NB4 (cell line): ENCODE results near the gene TM9SF1.

Source experiments
- DNase-seq: peaks from one replicate; pipeline ENCODE4 v3.0.0; 2010; ENCODE audit warnings: low read depth
- H3K4me3 ChIP-seq: one replicate; pipeline ENCODE4 v1.5.1; 2011; ENCODE audit warnings: mild to moderate bottlenecking, low read depth, low read length, moderate library complexity
- MYC ChIP-seq: IDR thresholded peaks from 2 replicates; pipeline ENCODE4 v1.6.1; 2011; ENCODE audit warnings: low read depth, low read length
- POLR2A ChIP-seq: IDR thresholded peaks from 2 replicates; pipeline ENCODE4 v1.6.1; 2011; ENCODE audit warnings: mild to moderate bottlenecking; ENCODE audit not compliant: insufficient read length; ENCODE audit errors: extremely low read depth
- TF ChIP-seq, protein P1 (sequence below): IDR thresholded peaks from one replicate; pipeline ENCODE4 v1.5.1; 2012; ENCODE audit warnings: low read depth, low read length
- TF ChIP-seq, protein P2 (sequence below): IDR thresholded peaks from 2 replicates; pipeline ENCODE4 v1.6.1; 2011; ENCODE audit warnings: low read depth, low read length

Gene TM9SF1, protein sequence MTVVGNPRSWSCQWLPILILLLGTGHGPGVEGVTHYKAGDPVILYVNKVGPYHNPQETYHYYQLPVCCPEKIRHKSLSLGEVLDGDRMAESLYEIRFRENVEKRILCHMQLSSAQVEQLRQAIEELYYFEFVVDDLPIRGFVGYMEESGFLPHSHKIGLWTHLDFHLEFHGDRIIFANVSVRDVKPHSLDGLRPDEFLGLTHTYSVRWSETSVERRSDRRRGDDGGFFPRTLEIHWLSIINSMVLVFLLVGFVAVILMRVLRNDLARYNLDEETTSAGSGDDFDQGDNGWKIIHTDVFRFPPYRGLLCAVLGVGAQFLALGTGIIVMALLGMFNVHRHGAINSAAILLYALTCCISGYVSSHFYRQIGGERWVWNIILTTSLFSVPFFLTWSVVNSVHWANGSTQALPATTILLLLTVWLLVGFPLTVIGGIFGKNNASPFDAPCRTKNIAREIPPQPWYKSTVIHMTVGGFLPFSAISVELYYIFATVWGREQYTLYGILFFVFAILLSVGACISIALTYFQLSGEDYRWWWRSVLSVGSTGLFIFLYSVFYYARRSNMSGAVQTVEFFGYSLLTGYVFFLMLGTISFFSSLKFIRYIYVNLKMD

DNA sequence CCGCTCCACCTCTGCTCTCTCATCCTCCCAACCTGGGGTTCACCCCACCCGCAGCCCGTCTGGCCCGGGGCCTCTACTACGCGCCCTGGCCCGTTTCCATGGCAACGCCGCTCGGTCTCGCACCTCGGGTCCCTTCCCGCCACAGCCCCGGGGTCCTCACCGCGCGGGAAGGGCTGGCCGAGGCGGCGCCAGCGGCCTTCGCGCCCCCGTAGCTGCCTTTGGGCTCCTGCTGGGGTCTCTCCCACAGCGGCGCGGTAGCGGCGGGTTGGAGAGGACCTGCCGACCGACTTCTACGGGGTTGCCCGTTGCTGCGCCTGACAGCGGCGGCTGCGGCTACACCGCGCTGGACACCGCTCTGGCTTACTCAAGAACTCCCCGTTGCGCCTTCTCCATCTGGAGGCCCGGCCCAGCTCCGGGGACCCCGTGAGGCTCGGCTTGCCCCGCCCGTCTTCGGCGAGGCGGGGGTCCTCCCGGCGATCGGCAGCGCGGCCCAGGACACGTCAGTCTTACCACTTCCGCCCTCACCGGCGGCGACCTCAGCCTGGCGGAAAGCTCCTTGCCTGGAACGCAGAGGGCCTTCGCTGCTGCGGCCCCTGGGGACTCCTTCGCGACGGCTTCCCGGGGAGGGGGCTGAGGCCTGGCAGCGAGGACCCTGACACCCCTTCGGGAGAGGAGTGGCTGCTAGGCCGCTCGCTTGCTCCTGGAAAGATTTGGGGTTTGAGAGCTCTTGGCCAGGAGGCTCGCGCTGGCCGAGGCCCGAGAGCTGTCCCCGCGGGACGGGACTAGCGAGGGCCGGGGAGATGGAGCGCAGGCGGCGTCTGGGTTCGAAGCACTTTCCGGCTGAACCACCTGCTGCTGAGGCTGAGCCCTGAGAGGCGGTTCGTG lies at the start of gene TM9SF1:
Gene TM9SF1 (minus strand): TSS at position 256 of the 885 bp plus-strand sequence. CDS start 422 bp downstream, outside the sequence.
- H3K4me3 ChIP-seq, result peak within 1 kb of the TSS; percentile 89
- peak; percentile 66 for TF ChIP-seq POLR2A
- peak; percentile 61 for TF ChIP-seq MYC
- TF ChIP-seq, protein P1, sequence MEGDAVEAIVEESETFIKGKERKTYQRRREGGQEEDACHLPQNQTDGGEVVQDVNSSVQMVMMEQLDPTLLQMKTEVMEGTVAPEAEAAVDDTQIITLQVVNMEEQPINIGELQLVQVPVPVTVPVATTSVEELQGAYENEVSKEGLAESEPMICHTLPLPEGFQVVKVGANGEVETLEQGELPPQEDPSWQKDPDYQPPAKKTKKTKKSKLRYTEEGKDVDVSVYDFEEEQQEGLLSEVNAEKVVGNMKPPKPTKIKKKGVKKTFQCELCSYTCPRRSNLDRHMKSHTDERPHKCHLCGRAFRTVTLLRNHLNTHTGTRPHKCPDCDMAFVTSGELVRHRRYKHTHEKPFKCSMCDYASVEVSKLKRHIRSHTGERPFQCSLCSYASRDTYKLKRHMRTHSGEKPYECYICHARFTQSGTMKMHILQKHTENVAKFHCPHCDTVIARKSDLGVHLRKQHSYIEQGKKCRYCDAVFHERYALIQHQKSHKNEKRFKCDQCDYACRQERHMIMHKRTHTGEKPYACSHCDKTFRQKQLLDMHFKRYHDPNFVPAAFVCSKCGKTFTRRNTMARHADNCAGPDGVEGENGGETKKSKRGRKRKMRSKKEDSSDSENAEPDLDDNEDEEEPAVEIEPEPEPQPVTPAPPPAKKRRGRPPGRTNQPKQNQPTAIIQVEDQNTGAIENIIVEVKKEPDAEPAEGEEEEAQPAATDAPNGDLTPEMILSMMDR, result no peak
- TF ChIP-seq, protein P2, sequence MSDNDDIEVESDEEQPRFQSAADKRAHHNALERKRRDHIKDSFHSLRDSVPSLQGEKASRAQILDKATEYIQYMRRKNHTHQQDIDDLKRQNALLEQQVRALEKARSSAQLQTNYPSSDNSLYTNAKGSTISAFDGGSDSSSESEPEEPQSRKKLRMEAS, result peak; percentile 15
- DNase-seq, result peak; percentile 96

DNA sequence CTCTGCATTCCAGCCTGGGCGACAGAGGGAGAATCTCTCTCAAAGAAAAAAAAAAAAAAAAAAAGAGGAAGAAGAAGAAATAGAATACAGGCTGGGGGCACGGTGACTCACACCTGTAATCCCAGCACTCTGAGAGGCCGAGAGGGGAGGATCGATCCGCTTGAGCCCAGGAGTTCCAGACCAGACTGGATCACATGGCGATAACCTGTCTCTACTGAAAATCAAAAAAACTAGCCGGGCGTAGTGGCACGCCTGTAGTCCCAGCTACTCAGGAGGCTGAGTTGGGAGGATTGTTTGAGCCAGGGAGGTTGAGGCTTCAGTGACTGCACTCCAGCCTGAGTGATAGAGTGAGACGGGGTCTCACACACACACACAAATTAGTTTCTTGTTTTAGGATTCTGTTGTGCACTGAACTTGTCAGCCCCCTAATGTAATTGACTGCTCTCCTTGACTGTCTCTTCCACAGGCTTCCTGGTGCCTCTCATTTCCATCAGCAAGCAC lies 48.1 kb upstream of the TM9SF1 start:
- H3K4me3 ChIP-seq, result peak overlapping the region; percentile 63
- DNase-seq, result peak; percentile 74
- TF ChIP-seq, protein P2, result no peak
- no peak for TF ChIP-seq POLR2A
- TF ChIP-seq, protein P1, result no peak
- TF ChIP-seq MYC, result no peak

DNA sequence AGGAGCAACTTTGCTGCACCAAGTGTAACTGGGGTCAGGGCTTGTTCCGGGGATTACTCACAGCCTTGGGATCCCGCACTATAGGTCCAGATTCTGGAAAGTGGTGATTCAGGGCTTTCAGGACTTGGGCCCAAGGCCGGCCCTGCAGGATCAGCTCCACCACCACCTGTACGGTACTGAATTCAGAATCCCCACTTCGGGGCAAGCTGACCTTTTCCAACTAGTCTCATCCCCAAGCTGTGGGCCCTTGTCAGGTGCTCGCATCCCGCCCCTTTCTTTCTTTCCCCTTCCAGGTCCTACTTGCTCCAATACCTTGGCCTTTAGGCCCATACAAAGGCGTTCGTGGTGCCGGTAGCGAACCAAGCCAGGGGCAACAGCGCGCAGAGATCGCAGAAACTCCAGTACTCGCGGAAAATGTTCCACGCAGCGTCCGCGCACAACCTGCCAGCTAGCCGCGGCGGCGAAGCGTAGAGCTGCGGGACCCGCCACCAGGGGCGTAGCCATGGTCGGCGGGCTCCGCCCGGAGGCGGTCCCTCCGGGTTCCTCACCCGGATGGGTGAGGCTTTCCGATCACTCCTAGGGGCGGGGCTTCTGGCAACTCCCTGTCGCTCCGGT lies 46.7 kb upstream of the TM9SF1 start:
- peak overlapping the region; percentile 63 for H3K4me3 ChIP-seq

DNA sequence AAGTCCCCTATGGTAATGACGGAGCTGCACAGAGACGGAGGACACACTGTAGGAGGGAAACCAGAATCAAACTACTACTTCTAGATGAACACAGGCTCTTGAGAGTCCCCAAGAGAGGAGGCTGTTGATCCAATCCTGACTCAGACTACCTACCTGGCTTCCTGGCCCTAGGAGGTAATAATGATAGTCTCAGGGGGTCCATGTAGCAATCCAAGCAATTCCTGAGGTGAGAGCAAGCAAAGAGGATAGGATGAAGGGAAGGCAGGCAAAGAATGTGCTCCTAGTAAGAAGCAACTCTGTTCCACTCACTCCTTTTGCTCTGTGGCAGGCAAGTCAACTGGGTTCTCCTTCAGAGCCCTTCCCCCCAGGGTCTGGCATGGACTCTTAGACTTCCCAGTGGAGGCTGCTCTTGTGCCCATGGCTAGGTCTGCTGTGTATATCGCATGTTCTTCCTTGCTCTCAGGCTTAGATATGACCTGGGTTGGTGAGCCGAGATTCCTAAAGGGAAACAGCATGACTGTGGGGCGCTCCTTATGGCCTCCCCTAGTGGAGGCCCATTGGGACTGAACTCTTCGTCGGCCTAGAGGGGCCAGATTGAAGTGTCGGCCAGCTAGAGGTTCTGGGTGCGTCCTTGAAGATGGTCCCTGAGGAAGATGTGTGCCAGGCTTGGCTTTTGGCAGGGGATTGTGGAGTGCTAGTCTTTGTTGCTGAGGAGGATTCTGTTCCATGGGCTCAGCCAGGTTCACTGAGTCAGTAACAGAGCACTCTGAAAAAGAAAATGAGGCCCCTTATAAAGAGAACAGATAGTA lies 45.1 kb upstream of the TM9SF1 start:
- no peak overlapping the region for H3K4me3 ChIP-seq
- DNase-seq, result no peak
- TF ChIP-seq MYC (no peak), POLR2A (no peak)
- TF ChIP-seq, protein P2, result no peak
- TF ChIP-seq, protein P1, result no peak

More for the DNA sequence above, 46.7 kb upstream of the TM9SF1 start:
- peak; percentile 45; the same call in 1 of the 2 replicates for TF ChIP-seq MYC
- TF ChIP-seq, protein P1, result no peak
- no peak for TF ChIP-seq POLR2A
- TF ChIP-seq, protein P2, result no peak
- peak; percentile 93 for DNase-seq
